ENCODE measurements around the gene COL11A2.
"Not testable (repeated sequence)": the region's sequence is repeated elsewhere in the genome, so short reads cannot be mapped to it uniquely, and the experiment has no call there.

Gene COL11A2

DNA sequence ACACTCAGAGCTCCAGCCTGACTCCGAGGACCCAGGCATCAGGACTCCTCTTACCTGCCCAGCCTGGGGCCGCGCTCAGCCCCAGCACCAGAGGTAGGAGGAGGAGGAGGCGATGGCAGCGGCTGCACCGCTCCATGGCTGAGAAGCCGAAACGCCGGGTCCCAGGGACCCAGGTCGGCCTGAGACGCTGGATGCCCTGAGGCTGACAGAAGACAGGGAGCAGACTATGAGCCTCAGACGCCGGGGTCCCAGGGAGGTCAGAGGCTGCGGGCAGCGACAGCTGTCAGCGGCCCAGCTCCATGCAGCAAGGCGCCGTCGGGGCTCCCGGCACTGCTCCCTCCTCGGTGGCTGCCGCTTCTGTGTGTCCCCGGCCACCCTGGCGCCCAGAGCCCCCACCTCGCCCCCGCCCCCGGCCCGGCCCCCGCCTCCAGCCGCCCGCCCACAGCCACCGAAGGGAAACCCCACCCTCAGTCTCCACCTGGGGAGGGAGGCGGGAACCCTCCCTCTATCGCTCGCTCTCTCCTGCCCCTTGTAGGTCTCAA, at the start of gene COL11A2:
Gene COL11A2, minus strand, starts transcription at position 363 of the 542 bp plus-strand sequence. Its CDS starts 227 bp downstream, at position 136.
- no peak for DNase-seq

DNA sequence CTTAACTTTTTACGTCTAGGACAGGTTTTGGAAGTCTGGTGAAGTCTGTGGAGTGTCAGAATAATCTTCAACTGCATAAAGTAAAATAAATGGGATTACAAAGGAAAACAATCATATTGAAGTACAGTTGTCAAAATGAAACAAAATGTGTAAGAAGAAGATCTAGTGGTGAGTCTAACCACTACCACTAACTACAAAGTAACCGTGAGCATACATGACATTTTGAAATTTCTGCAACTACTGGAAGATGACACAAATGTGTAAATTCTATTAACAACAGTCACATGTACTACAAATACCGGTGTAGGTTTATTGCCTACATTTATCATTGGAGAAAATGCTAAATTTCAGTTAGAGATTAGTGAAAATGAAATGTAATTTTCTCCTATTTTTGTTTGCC, 49.7 kb upstream of the COL11A2 start:
- no peak for DNase-seq

DNA sequence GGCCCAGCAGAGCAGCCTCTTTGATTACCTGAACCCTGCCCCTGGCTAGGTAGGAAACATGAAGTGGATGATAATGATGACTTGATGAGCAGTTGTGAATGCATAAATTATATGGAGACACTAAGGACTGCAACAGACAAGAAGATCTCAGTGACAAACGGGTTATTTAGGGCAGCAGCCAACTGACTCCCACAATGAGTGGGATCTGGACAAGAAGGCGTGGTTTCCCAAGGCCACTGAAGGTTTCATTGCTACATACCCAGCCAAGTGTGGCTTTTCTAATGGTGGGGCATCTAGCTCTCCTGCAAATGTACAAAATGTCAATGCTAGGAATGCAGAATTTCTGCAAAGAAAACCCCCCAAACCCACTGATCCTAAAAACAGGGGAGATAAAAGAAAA, 45.5 kb upstream of the COL11A2 start:
- DNase-seq = no peak

DNA sequence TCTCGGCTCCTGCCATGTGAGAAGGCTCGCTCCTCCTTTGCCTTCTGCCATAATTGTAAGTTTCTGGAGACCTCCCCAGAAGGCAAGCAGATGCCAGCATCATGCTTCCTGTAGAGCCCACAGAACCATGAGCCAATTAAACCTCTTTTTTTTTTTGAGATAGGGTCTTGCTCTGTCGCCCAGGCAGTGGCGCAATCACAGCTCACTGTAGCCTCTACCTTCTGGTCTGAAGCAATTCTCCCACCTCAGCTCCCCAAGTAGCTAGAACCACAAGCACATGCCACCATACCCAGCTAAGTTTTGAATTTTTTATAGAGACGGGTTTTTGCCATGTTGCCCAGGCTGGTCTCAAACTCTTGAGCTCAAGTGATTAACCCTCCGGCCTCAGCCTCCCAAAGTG, 44.6 kb upstream of the COL11A2 start:
- DNase-seq = no peak

DNA sequence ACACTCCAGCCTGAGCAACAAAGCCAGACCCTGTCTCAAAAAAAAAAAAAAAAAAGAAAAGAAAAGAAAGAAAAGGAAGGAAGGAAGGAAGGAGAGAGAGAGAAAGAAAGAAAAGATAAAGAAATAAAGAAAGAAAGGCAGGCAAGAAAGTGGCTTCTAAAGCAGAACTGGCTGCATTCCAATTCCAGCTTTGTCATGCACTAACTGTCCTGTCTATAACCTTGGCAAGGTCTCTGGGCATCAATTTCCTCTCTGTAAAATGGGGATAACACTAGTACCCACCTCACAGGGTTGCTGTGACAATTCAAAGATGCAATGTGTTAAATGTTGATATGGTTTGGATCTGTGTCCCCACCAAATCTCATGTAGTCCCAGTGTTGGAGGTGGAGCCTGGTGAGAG, 44.1 kb upstream of the COL11A2 start:
- no peak for DNase-seq

DNA sequence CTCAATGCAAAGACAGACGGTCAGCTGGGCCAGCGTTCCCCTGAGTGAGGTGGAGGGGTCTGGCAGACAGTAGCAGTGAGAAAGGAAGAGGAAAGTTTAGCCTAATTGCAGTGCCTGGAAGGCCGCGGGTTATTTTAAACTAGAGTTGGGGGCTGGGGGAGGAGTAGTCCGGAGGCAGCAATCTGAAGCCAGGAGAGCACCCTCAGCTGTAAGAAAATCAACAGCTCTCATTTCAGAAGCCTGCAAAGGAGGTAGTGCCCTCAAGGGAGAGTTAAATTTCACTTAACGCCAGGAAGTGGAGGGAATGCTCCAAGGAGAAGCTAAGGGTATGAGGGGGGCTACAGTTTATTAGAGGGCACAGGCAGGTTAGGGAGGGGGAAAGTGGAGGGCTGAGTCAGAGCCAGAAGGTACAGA, 43.0 kb upstream of the COL11A2 start:
- no peak for DNase-seq

DNA sequence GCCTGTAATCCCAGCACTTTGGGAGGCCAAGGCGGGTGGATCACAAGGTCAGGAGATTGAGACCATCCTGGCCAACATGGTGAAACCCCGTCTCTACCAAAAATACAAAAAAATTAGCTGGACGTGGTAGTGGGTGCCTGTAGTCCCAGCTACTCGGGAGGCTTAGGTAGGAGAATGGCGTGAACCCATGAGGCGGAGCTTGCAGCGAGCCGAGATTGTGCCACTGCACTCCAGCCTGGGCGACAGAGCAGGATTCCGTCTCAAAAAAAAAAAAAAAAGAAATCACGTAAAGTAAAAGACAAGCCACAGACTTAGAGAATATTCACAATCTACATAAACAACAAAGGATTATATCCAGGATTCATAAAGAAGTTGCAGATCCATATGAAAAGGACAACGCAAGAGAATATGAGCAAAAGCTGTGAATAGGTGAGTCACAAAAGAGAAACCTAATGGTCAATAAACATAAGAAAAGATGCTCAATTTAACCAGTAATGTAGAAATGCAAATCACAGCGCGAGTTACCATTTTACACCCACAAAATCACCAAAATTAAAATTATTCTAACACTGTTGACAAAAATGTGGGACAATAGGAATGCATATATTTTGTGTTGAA, 34.3 kb upstream of the COL11A2 start:
- not testable (repeated sequence) for DNase-seq

DNA sequence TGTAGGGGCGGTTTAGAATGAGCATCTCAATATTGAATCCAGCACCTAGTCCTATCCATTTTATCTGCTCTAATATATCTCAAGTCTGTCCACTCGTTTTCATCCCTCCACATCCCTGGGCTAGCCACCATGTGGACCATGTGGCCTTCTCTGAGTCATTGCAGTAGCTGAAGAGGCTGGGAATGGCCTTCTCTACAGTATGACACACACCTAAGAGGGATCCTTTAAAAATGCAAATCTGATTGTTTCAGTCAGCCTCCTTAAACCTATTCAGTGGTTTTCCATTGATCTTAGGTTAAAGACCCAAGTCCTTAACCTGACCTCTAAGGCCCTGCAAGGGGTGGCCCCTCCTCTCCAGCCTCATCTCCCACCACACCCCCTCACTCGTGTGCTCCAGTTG, 25.4 kb upstream of the COL11A2 start:
- DNase-seq = no peak

DNA sequence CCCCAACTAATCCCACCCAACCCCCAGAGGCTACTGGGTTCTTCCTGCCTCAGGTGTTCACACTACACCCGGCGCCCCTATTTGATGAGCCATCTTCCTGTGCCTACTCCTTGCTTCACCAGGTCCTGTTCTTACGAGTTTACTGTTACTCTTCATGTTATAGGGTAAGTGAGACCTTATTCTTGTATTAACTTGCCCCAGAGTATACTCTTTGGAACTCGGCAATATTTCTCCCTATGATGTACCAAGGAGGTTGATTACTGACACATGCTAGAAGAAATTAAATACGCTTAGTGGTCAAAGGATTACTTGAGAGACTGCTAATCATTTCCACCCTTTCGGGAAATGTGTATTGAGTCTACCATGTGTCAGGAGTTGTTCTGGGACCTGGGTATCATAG, 25.0 kb upstream of the COL11A2 start:
- no peak for DNase-seq

DNA sequence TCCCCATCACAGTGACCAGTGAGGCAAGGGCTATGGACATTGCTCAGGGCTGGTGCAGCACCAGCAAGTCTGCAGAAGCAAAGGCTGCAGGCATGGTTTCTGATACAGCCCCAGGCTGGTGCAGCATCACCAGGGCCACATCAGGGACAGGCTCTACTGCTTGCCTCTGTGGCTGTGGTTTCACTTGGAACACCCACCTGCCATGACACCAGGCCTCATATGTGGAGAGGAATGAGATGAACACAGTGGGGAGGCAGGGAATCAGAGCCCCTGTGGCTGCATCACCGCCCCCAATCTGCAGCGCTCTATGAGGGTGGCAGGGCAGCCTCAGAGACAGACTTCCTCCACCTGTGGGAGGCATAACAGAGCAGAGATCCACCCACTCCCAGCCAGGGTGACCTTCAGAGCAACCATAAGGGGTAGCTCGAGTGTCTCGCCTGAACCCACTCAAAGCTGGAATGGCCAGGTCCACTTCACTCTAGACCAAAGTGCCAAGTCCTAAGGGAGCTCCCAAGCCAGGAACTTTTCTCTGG, 23.9 kb upstream of the COL11A2 start:
- no peak for DNase-seq

DNA sequence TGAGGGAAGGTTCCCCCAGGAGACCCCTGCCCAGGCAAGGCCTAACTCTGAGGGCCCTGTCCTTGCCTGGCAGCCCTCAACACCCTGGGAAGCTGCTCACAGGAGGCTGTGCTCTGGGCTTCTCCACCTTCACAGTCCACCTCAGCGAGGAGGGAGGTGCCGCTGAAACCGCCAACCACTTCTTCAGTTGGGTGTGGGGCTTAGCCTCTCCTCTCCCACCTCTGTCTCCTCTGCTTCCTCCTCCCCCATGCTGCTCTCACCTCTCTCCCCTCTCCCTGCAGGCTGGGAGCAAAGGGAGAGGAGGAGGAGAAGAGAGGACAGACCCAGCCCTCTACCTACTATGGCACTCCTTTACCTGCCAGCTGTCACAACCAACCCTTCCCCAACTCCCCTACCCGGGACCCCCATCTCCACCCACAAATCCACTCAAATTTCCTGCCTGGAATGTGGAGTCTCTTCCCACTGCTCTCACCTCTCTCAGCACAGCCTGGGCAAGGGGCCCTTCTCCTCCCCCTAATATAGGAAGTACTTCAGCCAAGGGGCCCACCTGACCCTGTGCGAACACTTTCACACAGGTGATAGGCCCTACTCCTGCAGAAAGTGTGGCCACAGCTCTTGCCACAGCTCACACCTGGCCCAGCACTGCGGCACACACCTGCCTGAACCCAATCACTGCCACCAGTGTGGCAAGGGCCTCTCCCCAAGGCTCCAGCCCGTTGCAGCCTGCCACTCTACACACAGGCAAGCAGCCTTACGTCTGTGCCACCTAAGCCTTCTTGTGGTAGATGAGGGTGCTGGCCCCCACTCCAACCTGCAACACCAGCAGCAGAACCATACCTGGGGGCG, 23.2 kb upstream of the COL11A2 start:
- no peak for DNase-seq

DNA sequence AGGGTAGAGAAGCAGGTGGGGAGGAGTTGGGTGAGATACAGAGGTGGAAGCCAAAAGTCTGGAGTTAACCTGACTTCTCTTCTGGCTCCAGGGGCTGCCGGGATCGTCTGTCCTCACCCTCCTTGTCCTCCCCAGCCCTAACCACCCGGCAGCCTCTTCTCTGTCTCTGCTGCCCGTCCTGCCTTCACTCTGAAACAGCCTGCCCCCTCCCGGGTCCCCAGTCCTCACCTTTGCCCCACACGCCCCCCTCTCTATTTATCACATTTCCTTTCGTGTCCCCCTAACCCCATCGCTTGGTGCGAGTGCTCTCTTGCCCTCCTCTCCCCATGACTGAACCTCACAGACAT, 21.7 kb upstream of the COL11A2 start:
- no peak for DNase-seq

DNA sequence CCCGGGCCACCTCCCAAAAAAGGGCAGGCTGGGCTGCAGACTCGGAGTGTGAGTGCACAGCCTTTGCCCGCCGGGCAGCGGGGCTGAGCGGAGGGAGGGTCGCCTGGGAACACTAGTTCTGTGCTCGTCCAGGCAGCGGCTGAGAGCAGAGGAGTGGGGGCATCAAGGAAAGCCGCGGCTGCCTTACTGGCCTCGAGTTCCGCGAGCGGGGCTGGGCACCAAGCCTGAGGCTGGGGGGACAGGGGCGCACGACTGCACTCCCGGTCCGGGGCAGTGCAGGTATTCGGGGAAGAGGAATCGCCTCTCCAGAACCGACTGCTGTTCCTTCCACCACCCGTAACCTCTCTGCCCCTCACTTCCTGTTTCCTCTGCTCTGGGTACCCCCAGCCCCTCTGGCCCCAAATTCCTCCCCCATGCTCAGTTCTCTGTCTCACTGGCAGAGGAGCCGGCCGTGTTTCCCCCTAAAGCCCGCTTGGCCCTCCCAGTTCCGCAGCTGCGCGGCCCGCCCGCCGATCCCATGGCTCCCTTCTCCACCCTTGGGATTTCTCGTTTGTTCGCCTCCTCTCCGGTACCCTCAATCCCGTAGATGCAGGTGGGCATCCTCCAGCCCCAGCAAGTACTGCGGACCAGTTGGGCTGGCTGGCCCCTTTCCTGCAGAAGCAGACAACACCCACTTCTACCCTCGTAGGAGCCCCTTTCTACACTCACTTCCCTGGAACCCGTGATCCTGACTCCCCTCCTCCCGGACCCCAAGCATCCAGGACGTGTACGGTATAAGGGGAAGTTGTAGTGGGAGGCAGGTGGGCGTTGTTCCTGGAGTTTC, 21.1 kb upstream of the COL11A2 start:
- DNase-seq = no peak

DNA sequence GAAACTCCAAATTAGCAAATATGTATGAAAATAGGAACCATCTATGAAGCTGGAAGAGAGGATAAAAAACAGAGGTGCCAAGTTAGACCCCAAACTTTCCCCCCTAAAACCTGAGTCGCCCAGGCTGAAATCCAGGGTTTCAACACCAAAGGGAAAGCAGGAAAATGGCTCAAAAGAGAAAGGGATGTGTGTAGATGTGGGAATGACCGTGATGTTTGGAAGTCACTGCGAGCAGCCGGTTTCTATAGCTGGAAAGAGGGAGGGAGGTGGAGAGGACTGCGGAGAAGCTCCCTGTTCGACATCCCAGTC, 20.5 kb upstream of the COL11A2 start:
- DNase-seq = no peak

DNA sequence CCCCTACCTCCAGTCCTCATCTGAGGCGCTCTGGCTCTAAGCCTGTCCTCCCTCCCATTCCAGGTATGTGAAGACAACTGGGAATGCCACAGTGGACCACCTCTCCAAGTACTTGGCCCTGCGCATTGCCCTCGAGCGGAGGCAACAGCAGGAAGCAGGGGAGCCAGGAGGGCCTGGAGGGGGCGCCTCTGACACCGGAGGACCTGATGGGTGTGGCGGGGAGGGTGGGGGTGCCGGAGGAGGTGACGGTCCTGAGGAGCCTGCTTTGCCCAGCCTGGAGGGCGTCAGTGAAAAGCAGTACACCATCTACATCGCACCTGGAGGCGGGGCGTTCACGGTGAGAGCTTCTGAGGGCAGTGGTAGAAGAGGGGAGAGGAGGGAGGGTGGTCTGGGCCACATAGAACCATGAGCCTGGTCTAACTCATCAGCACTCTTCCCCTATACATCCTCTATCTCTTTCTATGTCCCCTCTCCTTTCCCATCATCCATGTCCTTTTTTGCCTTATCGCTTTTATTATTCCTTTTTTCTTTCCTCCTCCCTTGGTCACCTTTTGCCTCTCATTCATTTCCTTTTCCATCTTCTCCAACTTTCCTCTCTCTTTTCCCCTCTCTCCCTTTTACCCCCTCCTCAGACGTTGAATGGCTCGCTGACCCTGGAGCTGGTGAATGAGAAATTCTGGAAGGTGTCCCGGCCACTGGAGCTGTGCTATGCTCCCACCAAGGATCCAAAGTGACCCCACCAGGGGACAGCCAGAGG, 19.6 kb upstream of the COL11A2 start:
- no peak for DNase-seq

DNA sequence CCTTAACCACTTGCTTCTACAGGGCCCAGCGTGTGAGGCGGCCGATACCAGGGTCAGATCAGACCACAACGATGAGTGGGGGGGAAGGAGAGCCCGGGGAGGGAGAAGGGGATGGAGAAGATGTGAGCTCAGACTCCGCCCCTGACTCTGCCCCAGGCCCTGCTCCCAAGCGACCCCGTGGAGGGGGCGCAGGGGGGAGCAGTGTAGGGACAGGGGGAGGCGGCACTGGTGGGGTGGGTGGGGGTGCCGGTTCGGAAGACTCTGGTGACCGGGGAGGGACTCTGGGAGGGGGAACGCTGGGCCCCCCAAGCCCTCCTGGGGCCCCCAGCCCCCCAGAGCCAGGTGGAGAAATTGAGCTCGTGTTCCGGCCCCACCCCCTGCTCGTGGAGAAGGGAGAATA, 18.9 kb upstream of the COL11A2 start:
- no peak for DNase-seq

DNA sequence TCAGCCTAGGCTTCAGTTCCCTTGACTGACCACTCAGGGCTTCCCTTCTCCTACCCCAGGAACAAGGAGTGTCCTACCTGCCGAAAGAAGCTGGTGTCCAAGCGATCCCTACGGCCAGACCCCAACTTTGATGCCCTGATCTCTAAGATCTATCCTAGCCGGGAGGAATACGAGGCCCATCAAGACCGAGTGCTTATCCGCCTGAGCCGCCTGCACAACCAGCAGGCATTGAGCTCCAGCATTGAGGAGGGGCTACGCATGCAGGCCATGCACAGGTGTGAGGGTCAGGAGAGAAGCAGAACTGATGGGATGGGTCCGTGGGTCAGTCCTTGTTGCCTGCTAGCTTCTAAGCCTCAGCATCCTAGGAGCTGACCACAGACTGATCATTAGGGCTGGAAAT, 17.6 kb upstream of the COL11A2 start:
- DNase-seq = no peak

DNA sequence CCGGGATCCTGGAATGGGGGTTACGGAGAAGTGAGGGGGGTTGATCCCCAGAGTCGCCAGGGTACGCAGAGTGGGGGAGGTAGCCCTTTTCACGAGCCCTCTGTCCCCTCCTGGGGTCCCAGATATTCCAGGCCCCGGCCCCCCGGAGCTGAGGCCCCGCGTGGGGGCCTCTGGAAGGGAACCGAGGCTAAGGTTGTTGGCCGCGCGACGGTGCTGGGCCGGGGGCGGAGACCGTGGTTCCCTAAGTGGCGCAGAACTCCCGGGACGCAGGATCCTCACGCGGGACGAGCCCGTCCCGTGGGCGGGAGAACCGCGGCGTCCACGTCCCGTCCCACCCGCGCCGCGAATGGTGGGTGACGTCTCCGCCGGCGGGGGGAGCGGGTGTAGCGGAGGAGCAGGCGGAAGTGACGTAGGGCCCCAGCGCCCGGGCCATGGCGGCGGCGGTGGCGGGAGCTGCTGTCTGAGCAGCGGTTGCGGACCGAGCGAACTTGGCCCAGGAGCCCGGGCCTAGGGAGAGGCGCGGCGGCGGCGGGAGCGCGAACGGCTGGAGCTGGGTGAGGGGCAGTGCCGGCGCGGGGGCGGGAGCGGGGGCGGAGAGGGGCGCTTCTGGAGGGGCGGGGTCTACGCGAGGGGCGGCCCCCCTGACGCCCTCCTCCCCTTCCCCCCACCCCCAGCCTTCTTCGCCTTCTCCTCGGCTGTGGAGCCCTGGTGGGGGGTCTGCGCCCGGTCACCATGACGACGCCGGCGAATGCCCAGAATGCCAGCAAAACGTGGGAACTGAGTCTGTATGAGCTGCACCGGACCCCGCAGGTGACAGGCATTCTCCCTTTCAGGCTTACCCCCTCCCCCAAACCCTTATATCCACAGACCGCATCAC, 16.1 kb upstream of the COL11A2 start, which contains the start of gene RING1:
Gene RING1, plus strand, starts transcription at position 410 of the 877 bp plus-strand sequence. Its CDS starts 323 bp downstream, at position 733.
- DNase-seq = no peak

DNA sequence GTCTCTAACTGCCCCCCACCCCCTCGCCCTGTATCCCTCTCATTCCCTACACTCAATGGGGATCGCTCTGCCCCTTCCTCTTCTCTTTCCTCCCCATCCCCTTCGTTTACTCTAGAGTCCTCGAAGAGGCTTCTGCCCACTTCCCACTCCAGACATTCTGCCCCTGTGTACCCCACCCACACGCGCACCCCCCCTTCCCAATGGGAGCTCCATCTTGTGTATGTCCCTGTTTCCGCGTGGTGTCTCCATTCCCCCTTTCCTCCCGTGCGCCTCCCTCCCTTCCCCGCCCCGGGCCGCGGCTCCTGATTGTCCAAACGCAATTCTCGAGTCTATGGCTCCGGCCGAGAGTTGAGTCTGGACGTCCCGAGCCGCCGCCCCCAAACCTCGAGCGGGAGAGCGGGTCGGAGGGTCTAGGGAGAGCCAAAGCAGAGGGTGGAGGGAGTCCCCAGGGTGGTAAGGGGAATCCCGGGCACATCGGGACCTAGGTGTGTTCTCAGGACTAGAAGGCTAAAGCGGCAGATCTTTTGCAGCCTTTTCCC, 15.4 kb upstream of the COL11A2 start:
- no peak for DNase-seq

DNA sequence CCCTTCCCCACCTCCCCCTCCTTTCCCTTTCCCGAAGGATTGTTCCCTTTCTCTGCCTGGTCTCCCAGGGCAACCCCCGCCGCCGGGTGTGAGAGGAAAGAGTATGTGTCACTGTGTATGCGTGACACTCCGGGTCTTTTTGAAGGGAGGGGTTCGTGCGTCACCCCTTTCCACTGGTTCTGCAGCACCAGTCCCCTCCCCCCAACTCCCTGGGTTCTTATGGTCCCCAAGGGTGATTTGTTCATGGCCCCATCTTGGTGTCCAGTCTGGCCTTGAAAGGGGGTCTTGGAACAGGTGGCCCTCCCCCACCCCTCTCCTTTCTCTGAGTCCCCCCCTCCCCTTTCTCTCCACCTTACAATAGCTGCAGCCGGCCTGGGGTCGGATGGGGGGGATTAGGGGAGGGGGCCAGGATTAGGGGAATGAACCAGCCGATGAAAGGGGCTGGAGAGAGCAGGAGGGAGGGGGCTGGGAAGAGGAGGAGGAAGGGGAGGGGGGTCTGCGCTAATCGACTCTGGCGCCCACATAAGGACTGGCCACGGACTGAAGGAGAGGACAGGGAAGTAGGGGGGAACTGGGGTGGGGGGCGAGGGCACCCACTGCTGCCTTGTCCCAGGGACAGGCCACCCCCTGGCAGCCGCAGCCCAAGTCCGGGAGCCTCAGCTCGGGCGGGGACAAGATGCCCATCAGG, 14.7 kb upstream of the COL11A2 start:
- DNase-seq = no peak
